ENCODE results near the gene CUL4A. TPM values are rescaled to one million over a fixed set of nuclear protein-coding genes. Genes with fewer than 3 reads are reported as not detected.

CUL4A gene
- total and polyA plus RNA-seq, 4 donors, result 19.7 to 69.8 (median 48.4) TPM

- Histone ChIP-seq H3K27me3 (ENCODE audit: control insufficient read depth in 1 of 2, insufficient read depth in 2 of 2, low read length in 1 of 2) (no peaks in the 10 kb centered on the region), H3K36me3 (ENCODE audit: control insufficient read depth in 1 of 2, insufficient read depth in 2 of 2, low read length in 1 of 2) (no peaks in the 10 kb centered on the region), H3K27ac (ENCODE audit: low read depth in 1 of 2, low read length in 2 of 2) (no peak overlapping the region), H3K4me3 (ENCODE audit: low read length in 2 of 2) (no peak overlapping the region), H3K9me3 (ENCODE audit: control insufficient read depth, low read length) (no peaks in the 10 kb centered on the region), H3K4me1 (ENCODE audit: control insufficient read depth in 1 of 2, insufficient read depth in 2 of 2, low read length in 2 of 2) (no peaks in the 10 kb centered on the region)
- ATAC-seq (ENCODE audit: low FRiP score), result no peak
- intact Hi-C loops (cut with DNase I), result loop anchor here (5.0 kb wide), 1 partner anchor 102 kb away; no protein-coding TSS in a partner anchor
- WGBS, 2 donors, result 88 to 92% methylated on average over 6 of the region's 6 CpGs
- no peak for DNase-seq
Observed at GRCh38 chr13:113295776-113296175, 86.4 kb downstream of the CUL4A start.

GRCh38 chr13:113296823-113297369 lies 87.5 kb downstream of the CUL4A start, which contains the start of gene LAMP1:
LAMP1 (plus strand) TSS chr13:113297239; CDS start chr13:113297435, 196 bp downstream.
- H3K36me3 ChIP-seq (ENCODE audit: control insufficient read depth in 1 of 2, insufficient read depth in 2 of 2, low read length in 1 of 2), result no peaks in the 10 kb centered on the region
- DNase-seq, result peak; percentile 98 to 99
- no peaks in the 10 kb centered on the region for H3K4me1 ChIP-seq (ENCODE audit: control insufficient read depth in 1 of 2, insufficient read depth in 2 of 2, low read length in 2 of 2)
- no peaks in the 10 kb centered on the region for H3K9me3 ChIP-seq (ENCODE audit: control insufficient read depth, low read length)
- peak within 1 kb of the TSS; percentile 66 to 81 for H3K27ac ChIP-seq (ENCODE audit: low read depth in 1 of 2, low read length in 2 of 2)
- H3K27me3 ChIP-seq (ENCODE audit: control insufficient read depth in 1 of 2, insufficient read depth in 2 of 2, low read length in 1 of 2), result no peaks in the 10 kb centered on the region
- intact Hi-C loops (cut with DNase I), result loop anchor here (5.0 kb wide), 1 partner anchor 100 kb away; no protein-coding TSS in a partner anchor
- peak within 1 kb of the TSS; percentile 54 to 81 for H3K4me3 ChIP-seq (ENCODE audit: low read length in 2 of 2)
- 0 to 1% methylated on average over 49 to 74 of the region's 74 CpGs for WGBS, 2 donors
- ATAC-seq (ENCODE audit: low FRiP score), result peak; percentile 97

GRCh38 chr13:113297370-113298042 lies 88.1 kb downstream of the CUL4A start:
- peak overlapping the region in 1 of 2 donors; percentile 22 for H3K27ac ChIP-seq (ENCODE audit: low read depth in 1 of 2, low read length in 2 of 2)
- ATAC-seq (ENCODE audit: low FRiP score) (no peak), DNase-seq (peak in 1 of 2 donors; percentile 61)
- WGBS, 2 donors, result 1% methylated on average over 40 to 58 of the region's 58 CpGs
- H3K27me3 ChIP-seq (ENCODE audit: control insufficient read depth in 1 of 2, insufficient read depth in 2 of 2, low read length in 1 of 2), result no peaks in the 10 kb centered on the region
- H3K9me3 ChIP-seq (ENCODE audit: control insufficient read depth, low read length), result no peaks in the 10 kb centered on the region
- no peaks in the 10 kb centered on the region for H3K36me3 ChIP-seq (ENCODE audit: control insufficient read depth in 1 of 2, insufficient read depth in 2 of 2, low read length in 1 of 2)
- H3K4me1 ChIP-seq (ENCODE audit: control insufficient read depth in 1 of 2, insufficient read depth in 2 of 2, low read length in 2 of 2), result no peaks in the 10 kb centered on the region
- H3K4me3 ChIP-seq (ENCODE audit: low read length in 2 of 2), result peak overlapping the region; percentile 49 to 81
- intact Hi-C loops (cut with DNase I), result loop anchor here (5.0 kb wide), 1 partner anchor 100 kb away; no protein-coding TSS in a partner anchor

- no peaks in the 10 kb centered on the region for H3K4me1 ChIP-seq (ENCODE audit: control insufficient read depth in 1 of 2, insufficient read depth in 2 of 2, low read length in 2 of 2)
- no peaks in the 10 kb centered on the region for H3K27me3 ChIP-seq (ENCODE audit: control insufficient read depth in 1 of 2, insufficient read depth in 2 of 2, low read length in 1 of 2)
- intact Hi-C loops (cut with DNase I), result loop anchor here (5.0 kb wide), 1 partner anchor 99 kb away; no protein-coding TSS in a partner anchor
- peak overlapping the region in 1 of 2 donors; percentile 81 for H3K4me3 ChIP-seq (ENCODE audit: low read length in 2 of 2)
- peak overlapping the region in 1 of 2 donors; percentile 22 for H3K27ac ChIP-seq (ENCODE audit: low read depth in 1 of 2, low read length in 2 of 2)
- WGBS, 2 donors, result 38 to 42% methylated on average over 19 of the region's 19 CpGs
- H3K9me3 ChIP-seq (ENCODE audit: control insufficient read depth, low read length), result no peaks in the 10 kb centered on the region
- peaks cover 0 to 2% of the 10 kb centered on the region in 2 donors for H3K36me3 ChIP-seq (ENCODE audit: control insufficient read depth in 1 of 2, insufficient read depth in 2 of 2, low read length in 1 of 2)
- ATAC-seq (ENCODE audit: low FRiP score) (no peak), DNase-seq (no peak)
Observed at GRCh38 chr13:113298043-113298945, 88.9 kb downstream of the CUL4A start.

- Histone ChIP-seq H3K4me1 (ENCODE audit: control insufficient read depth in 1 of 2, insufficient read depth in 2 of 2, low read length in 2 of 2) (no peaks in the 10 kb centered on the region), H3K9me3 (ENCODE audit: control insufficient read depth, low read length) (no peaks in the 10 kb centered on the region), H3K36me3 (ENCODE audit: control insufficient read depth in 1 of 2, insufficient read depth in 2 of 2, low read length in 1 of 2) (peaks cover 0 to 2% of the 10 kb centered on the region in 2 donors), H3K27me3 (ENCODE audit: control insufficient read depth in 1 of 2, insufficient read depth in 2 of 2, low read length in 1 of 2) (no peaks in the 10 kb centered on the region), H3K27ac (ENCODE audit: low read depth in 1 of 2, low read length in 2 of 2) (no peak overlapping the region), H3K4me3 (ENCODE audit: low read length in 2 of 2) (no peak overlapping the region)
- intact Hi-C loops (cut with DNase I), result loop anchor here (5.0 kb wide), 1 partner anchor 97 kb away; no protein-coding TSS in a partner anchor
- ATAC-seq (ENCODE audit: low FRiP score) (no peak), DNase-seq (no peak)
- 89 to 91% methylated on average over 7 of the region's 7 CpGs for WGBS, 2 donors
Observed at GRCh38 chr13:113299951-113300350, 90.5 kb downstream of the CUL4A start.

- no peak for DNase-seq
- H3K4me1 ChIP-seq (ENCODE audit: control insufficient read depth in 1 of 2, insufficient read depth in 2 of 2, low read length in 2 of 2), result no peaks in the 10 kb centered on the region
- 79 to 81% methylated on average over 7 of the region's 7 CpGs for WGBS, 2 donors
- ATAC-seq (ENCODE audit: low FRiP score), result no peak
- H3K9me3 ChIP-seq (ENCODE audit: control insufficient read depth, low read length), result no peaks in the 10 kb centered on the region
- intact Hi-C loops (cut with DNase I), result no loop called here
- peaks cover 0 to 2% of the 10 kb centered on the region in 2 donors for H3K36me3 ChIP-seq (ENCODE audit: control insufficient read depth in 1 of 2, insufficient read depth in 2 of 2, low read length in 1 of 2)
- H3K4me3 ChIP-seq (ENCODE audit: low read length in 2 of 2), result no peak overlapping the region
- H3K27ac ChIP-seq (ENCODE audit: low read depth in 1 of 2, low read length in 2 of 2), result no peak overlapping the region
- no peaks in the 10 kb centered on the region for H3K27me3 ChIP-seq (ENCODE audit: control insufficient read depth in 1 of 2, insufficient read depth in 2 of 2, low read length in 1 of 2)
Observed at GRCh38 chr13:113302986-113303385, 93.6 kb downstream of the CUL4A start.

GRCh38 chr13:113304121-113304520 lies 94.7 kb downstream of the CUL4A start:
- Histone ChIP-seq H3K4me1 (ENCODE audit: control insufficient read depth in 1 of 2, insufficient read depth in 2 of 2, low read length in 2 of 2) (no peaks in the 10 kb centered on the region), H3K27me3 (ENCODE audit: control insufficient read depth in 1 of 2, insufficient read depth in 2 of 2, low read length in 1 of 2) (no peaks in the 10 kb centered on the region), H3K9me3 (ENCODE audit: control insufficient read depth, low read length) (no peaks in the 10 kb centered on the region), H3K27ac (ENCODE audit: low read depth in 1 of 2, low read length in 2 of 2) (no peak overlapping the region), H3K36me3 (ENCODE audit: control insufficient read depth in 1 of 2, insufficient read depth in 2 of 2, low read length in 1 of 2) (peaks cover 0 to 2% of the 10 kb centered on the region in 2 donors), H3K4me3 (ENCODE audit: low read length in 2 of 2) (no peak overlapping the region)
- intact Hi-C loops (cut with DNase I), result no loop called here
- no peak for ATAC-seq (ENCODE audit: low FRiP score)
- no peak for DNase-seq
- whole genome bisulfite sequencing, 2 donors, result 90% methylated on average over 7 of the region's 7 CpGs

- ATAC-seq (ENCODE audit: low FRiP score) (no peak), DNase-seq (no peak)
- H3K27ac ChIP-seq (ENCODE audit: low read depth in 1 of 2, low read length in 2 of 2), result no peak overlapping the region
- intact Hi-C loops (cut with DNase I), result no loop called here
- H3K4me1 ChIP-seq (ENCODE audit: control insufficient read depth in 1 of 2, insufficient read depth in 2 of 2, low read length in 2 of 2), result no peaks in the 10 kb centered on the region
- no peak overlapping the region for H3K4me3 ChIP-seq (ENCODE audit: low read length in 2 of 2)
- peaks cover 0 to 2% of the 10 kb centered on the region in 2 donors for H3K36me3 ChIP-seq (ENCODE audit: control insufficient read depth in 1 of 2, insufficient read depth in 2 of 2, low read length in 1 of 2)
- H3K9me3 ChIP-seq (ENCODE audit: control insufficient read depth, low read length), result no peaks in the 10 kb centered on the region
- WGBS, 2 donors, result 63 to 68% methylated on average over 7 of the region's 7 CpGs
- no peaks in the 10 kb centered on the region for H3K27me3 ChIP-seq (ENCODE audit: control insufficient read depth in 1 of 2, insufficient read depth in 2 of 2, low read length in 1 of 2)
Observed at GRCh38 chr13:113305208-113305607, 95.8 kb downstream of the CUL4A start.
